DOHH2 (cell line): ENCODE data around the gene S100A16.

Source experiments
- CTCF ChIP-seq: fragments of 200-600 bp; sonication (generic); IDR thresholded peaks from one replicate; pipeline ENCODE4 v1.5.1; 2014; ENCODE audit warnings: antibody characterized with exemption, mild to moderate bottlenecking, low read depth, low read length; ENCODE audit not compliant: poor library complexity, severe bottlenecking
- EZH2phosphoT487 ChIP-seq: fragments of 200-600 bp; sonication (generic); IDR thresholded peaks from 2 replicates; pipeline ENCODE4 v1.6.1; 2017; ENCODE audit warnings: borderline replicate concordance, mild to moderate bottlenecking, antibody characterized with exemption, low read length, moderate library complexity, mixed read lengths

DNA sequence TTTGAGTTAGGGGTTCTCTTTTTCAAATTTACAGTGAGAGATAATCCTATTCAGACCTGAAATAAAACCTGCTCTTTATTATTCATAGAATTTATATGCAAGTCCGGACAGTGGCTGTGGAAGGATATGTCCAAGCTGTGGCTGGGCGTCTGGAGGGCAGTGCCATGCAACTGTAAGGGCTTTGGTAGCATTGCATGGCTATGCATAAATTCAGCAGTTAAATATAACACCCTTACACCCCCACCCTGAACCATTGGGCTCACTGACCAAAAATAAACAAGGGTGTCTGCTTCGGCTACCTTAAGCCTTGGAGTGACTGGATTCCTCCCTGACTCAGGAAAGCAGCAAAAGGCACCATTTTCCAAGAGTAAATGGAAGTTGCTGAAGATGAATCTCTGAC, 26.3 kb upstream of the S100A16 start:
- TF ChIP-seq CTCF, result no peak
- no peak for TF ChIP-seq EZH2phosphoT487
